HG03575 (cell line): Measurements from ENCODE around the gene TMC2.
"Not testable (repeated sequence)": the region's sequence is repeated elsewhere in the genome, so short reads cannot be mapped to it uniquely, and the experiment has no call there.

Experiments
- ATAC-seq: cut with Tn5 transposase; IDR thresholded peaks from one replicate; pipeline ENCODE4 v1.9.1; 2021; ENCODE audit not compliant: unreplicated experiment, insufficient number of reproducible peaks, low FRiP score; ENCODE audit errors: extremely low read depth

The TMC2 gene

GRCh38 chr20:2654384-2654822, 118.0 kb downstream of the TMC2 start:
- no peak for ATAC-seq

GRCh38 chr20:2654831-2655230, 118.5 kb downstream of the TMC2 start:
- ATAC-seq, result no peak

GRCh38 chr20:2655331-2656116, 119.2 kb downstream of the TMC2 start:
- ATAC-seq, result no peak

GRCh38 chr20:2656471-2657117, 120.2 kb downstream of the TMC2 start:
- ATAC-seq, result no peak

- ATAC-seq, result no peak
Measured at GRCh38 chr20:2657241-2657640, 120.9 kb downstream of the TMC2 start.

GRCh38 chr20:2657674-2658073, 121.3 kb downstream of the TMC2 start:
- no peak for ATAC-seq

GRCh38 chr20:2658414-2659354, 122.3 kb downstream of the TMC2 start:
- ATAC-seq, result no peak

- no peak for ATAC-seq
Measured at GRCh38 chr20:2659547-2659946, 123.2 kb downstream of the TMC2 start.

GRCh38 chr20:2663364-2663886, 127.1 kb downstream of the TMC2 start:
- no peak for ATAC-seq

- peak; percentile 56 for ATAC-seq
Measured at GRCh38 chr20:2663887-2664719, 127.7 kb downstream of the TMC2 start, which contains the start of gene IDH3B. Gene IDH3B (minus strand): TSS chr20:2664216. CDS start chr20:2664188, 28 bp downstream.

- ATAC-seq, result no peak
Measured at GRCh38 chr20:2671977-2672376, 135.6 kb downstream of the TMC2 start.

GRCh38 chr20:2672446-2672845, 136.1 kb downstream of the TMC2 start:
- ATAC-seq, result no peak

GRCh38 chr20:2673453-2673852, 137.1 kb downstream of the TMC2 start:
- ATAC-seq, result no peak

GRCh38 chr20:2680046-2680445, 143.7 kb downstream of the TMC2 start:
- ATAC-seq, result no peak

GRCh38 chr20:2682040-2682439, 145.7 kb downstream of the TMC2 start:
- ATAC-seq, result not testable (repeated sequence)

GRCh38 chr20:2684817-2685216, 148.4 kb downstream of the TMC2 start:
- ATAC-seq, result not testable (repeated sequence)

GRCh38 chr20:2687514-2687913, 151.1 kb downstream of the TMC2 start:
- no peak for ATAC-seq

- ATAC-seq, result no peak
Measured at GRCh38 chr20:2688041-2688591, 151.7 kb downstream of the TMC2 start.
